Neuronal stem cell (in vitro differentiated cells): ENCODE results near the gene NOS1.

ENCODE experiments used
- DNase-seq: peaks from one replicate; pipeline ENCODE4 v3.0.0-alpha.2; 2013; ENCODE audit warnings: low spot score
- H2AFZ ChIP-seq: one replicate; pipeline ENCODE4 v1.6.1; 2013; ENCODE audit warnings: mild to moderate bottlenecking, low read length, inconsistent platforms
- H2AK5ac ChIP-seq: 2 replicates; pipeline ENCODE4 v1.6.1; 2013; ENCODE audit warnings: low read depth, mild to moderate bottlenecking, inconsistent platforms, low read length, moderate library complexity, mixed read lengths
- H2BK120ac ChIP-seq: 2 replicates; pipeline ENCODE4 v1.6.1; 2013; ENCODE audit warnings: low read depth, mild to moderate bottlenecking, inconsistent platforms, low read length, moderate library complexity, mixed read lengths
- H2BK12ac ChIP-seq: one replicate; pipeline ENCODE4 v1.6.1; 2013; ENCODE audit warnings: low read length, inconsistent platforms
- H2BK15ac ChIP-seq: 2 replicates; pipeline ENCODE4 v1.6.1; 2013; ENCODE audit warnings: mild to moderate bottlenecking, low read length, inconsistent platforms, mixed read lengths
- H2BK5ac ChIP-seq: one replicate; pipeline ENCODE4 v1.6.1; 2013; ENCODE audit warnings: inconsistent platforms, mild to moderate bottlenecking, low read length, moderate library complexity
- H3K14ac ChIP-seq: one replicate; pipeline ENCODE4 v1.6.1; 2013; ENCODE audit warnings: low read length, inconsistent platforms
- H3K18ac ChIP-seq: 2 replicates; pipeline ENCODE4 v1.6.1; 2013; ENCODE audit warnings: low read length, inconsistent platforms
- H3K23ac ChIP-seq: 2 replicates; pipeline ENCODE4 v1.6.1; 2013; ENCODE audit warnings: low read depth, mild to moderate bottlenecking, mixed read lengths, low read length, inconsistent platforms; ENCODE audit not compliant: poor library complexity
- H3K27ac ChIP-seq: replicated peaks from 3 replicates; pipeline ENCODE4 v1.5.1; 2013; ENCODE audit warnings: low read length, inconsistent platforms
- H3K27me3 ChIP-seq, 3 experiments: 2 replicates each; pipeline ENCODE4 v1.6.1; 2013; ENCODE audit warnings: low read length in 3 of 3, mild to moderate bottlenecking in 2 of 3, inconsistent platforms in 1 of 3, low read depth in 1 of 3, mixed read lengths in 1 of 3, moderate library complexity in 1 of 3; ENCODE audit not compliant: control insufficient read depth in 3 of 3, insufficient read depth in 3 of 3
- H3K36me3 ChIP-seq, 2 donors: replicated peaks in 1 of 2; 2 replicates each; pipeline ENCODE4 v1.6.1; 2013; ENCODE audit warnings: low read length in 2 of 2; ENCODE audit not compliant: control insufficient read depth in 2 of 2, insufficient read depth in 2 of 2
- H3K4ac ChIP-seq: 2 replicates; pipeline ENCODE4 v1.6.1; 2013; ENCODE audit warnings: inconsistent platforms, mild to moderate bottlenecking, low read length, moderate library complexity
- H3K4me1 ChIP-seq, 2 donors: 1 replicate in 1 of 2; 2 replicates in 1 of 2; pipeline ENCODE4 v1.6.1; 2013; ENCODE audit warnings: low read length in 2 of 2, low read depth in 1 of 2; ENCODE audit not compliant: control insufficient read depth in 2 of 2, insufficient read depth in 1 of 2
- H3K4me2 ChIP-seq: one replicate; pipeline ENCODE4 v1.6.1; 2013; ENCODE audit warnings: mild to moderate bottlenecking, low read length, inconsistent platforms; ENCODE audit not compliant: insufficient read depth, poor library complexity, severe bottlenecking
- H3K4me3 ChIP-seq, 2 donors: 2 replicates each; pipeline ENCODE4 v1.5.1; 2013; ENCODE audit warnings: low read length in 2 of 2, mild to moderate bottlenecking in 2 of 2, inconsistent platforms in 1 of 2, moderate library complexity in 1 of 2
- H3K79me1 ChIP-seq: one replicate; pipeline ENCODE4 v1.6.1; 2013; ENCODE audit warnings: low read depth, mild to moderate bottlenecking, inconsistent platforms, low read length, moderate library complexity
- H3K9ac ChIP-seq: one replicate; pipeline ENCODE4 v1.6.1; 2013; ENCODE audit warnings: mild to moderate bottlenecking, low read depth, low read length, inconsistent platforms; ENCODE audit not compliant: poor library complexity
- H3K9me3 ChIP-seq, 2 donors: replicated peaks in 1 of 2; 2 replicates each; pipeline versions ENCODE3 to v1.6.1; 2013; ENCODE audit warnings: low read length in 2 of 2, mild to moderate bottlenecking in 2 of 2, inconsistent platforms in 1 of 2, low read depth in 1 of 2, mixed read lengths in 1 of 2, moderate library complexity in 1 of 2; ENCODE audit not compliant: control insufficient read depth in 2 of 2, insufficient read depth in 1 of 2
- H4K8ac ChIP-seq: one replicate; pipeline ENCODE4 v1.6.1; 2013; ENCODE audit warnings: low read depth, mild to moderate bottlenecking, inconsistent platforms, low read length, moderate library complexity
- H4K91ac ChIP-seq: one replicate; pipeline ENCODE4 v1.6.1; 2013; ENCODE audit warnings: low read length, low read depth, mild to moderate bottlenecking, inconsistent platforms; ENCODE audit not compliant: poor library complexity
- WGBS, 2 donors: extraction: QIAGEN DNeasy Blood & Tissue Kit; methylation state at CpG; one replicate each; pipeline ENCODE4 v1.1.7; 2013; ENCODE audit warnings: missing lambda C conversion rate in 2 of 2, mixed read lengths in 1 of 2; ENCODE audit not compliant: insufficient read length in 2 of 2, insufficient replicate concordance in 1 of 2; ENCODE audit errors: extremely low coverage in 2 of 2; 5-methylcytosine and 5-hydroxymethylcytosine counted together

Gene NOS1

GRCh38 chr12:117214797-117215196 lies 146.6 kb downstream of the NOS1 start:
- Histone ChIP-seq H3K18ac (no peak overlapping the region), H3K23ac (no peak overlapping the region), H3K27me3 (peaks cover 0 to 15% (median 0%) of the 10 kb centered on the region in 3 experiments), H2BK120ac (no peak overlapping the region), H4K91ac (no peak overlapping the region), H3K27ac (no peak overlapping the region), H3K79me1 (no peaks in the 10 kb centered on the region), H3K4ac (no peak overlapping the region), H4K8ac (no peak overlapping the region), H3K14ac (no peak overlapping the region), H2AK5ac (no peak overlapping the region), H2BK5ac (no peak overlapping the region), H3K4me3 (no peak overlapping the region), H2BK12ac (no peak overlapping the region), H3K4me2 (no peak overlapping the region), H3K36me3 (no peaks in the 10 kb centered on the region), H3K9me3 (no peaks in the 10 kb centered on the region), H2AFZ (no peak overlapping the region), H3K4me1 (no peaks in the 10 kb centered on the region), H2BK15ac (no peak overlapping the region), H3K9ac (no peak overlapping the region)
- DNase-seq, result no peak
- WGBS, 2 donors, result no CpG with 5 or more reads among the region's 10 CpGs

DNA sequence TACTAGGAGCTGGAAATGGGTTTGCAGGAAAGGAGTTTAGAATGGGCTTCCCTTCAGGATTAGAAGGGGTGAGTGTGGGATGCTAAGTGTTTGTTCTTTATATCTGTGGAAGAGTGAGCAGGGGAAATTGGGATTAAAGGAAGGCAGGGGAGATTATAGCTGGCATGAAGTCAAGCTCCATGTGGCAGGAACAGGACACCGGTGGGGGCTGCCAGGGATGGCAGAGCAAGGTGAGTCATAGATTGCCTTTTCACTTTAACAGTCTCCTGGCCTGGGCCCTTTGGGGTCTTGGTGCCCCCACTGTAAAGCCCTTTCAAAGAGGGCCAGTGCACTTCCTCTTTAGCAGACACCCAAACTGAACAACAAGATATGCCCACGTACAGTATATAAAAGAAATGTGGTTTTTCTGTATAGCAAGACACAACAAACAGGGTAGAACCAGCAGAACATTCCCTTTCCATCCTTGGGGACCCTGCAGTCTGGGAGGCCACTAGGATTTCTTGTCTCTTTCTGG lies 148.1 kb downstream of the NOS1 start:
- no peak overlapping the region for H3K23ac ChIP-seq
- H2AK5ac ChIP-seq, result no peak overlapping the region
- H4K8ac ChIP-seq, result no peak overlapping the region
- DNase-seq, result no peak
- H4K91ac ChIP-seq, result no peak overlapping the region
- no CpG with 5 or more reads among the region's 2 CpGs for WGBS, 2 donors
- no peak overlapping the region for H2AFZ ChIP-seq
- no peak overlapping the region for H3K9ac ChIP-seq
- H3K9me3 ChIP-seq, result no peaks in the 10 kb centered on the region
- no peak overlapping the region for H2BK120ac ChIP-seq
- no peak overlapping the region for H3K4ac ChIP-seq
- H3K4me2 ChIP-seq, result no peak overlapping the region
- no peak overlapping the region for H3K14ac ChIP-seq
- no peak overlapping the region for H3K27ac ChIP-seq
- no peaks in the 10 kb centered on the region for H3K79me1 ChIP-seq
- H3K4me3 ChIP-seq, result no peak overlapping the region
- no peak overlapping the region for H2BK15ac ChIP-seq
- H3K27me3 ChIP-seq, result peaks cover 0 to 23% (median 0%) of the 10 kb centered on the region in 3 experiments
- H2BK5ac ChIP-seq, result no peak overlapping the region
- no peaks in the 10 kb centered on the region for H3K36me3 ChIP-seq
- no peak overlapping the region for H2BK12ac ChIP-seq
- no peak overlapping the region for H3K18ac ChIP-seq
- no peaks in the 10 kb centered on the region for H3K4me1 ChIP-seq

GRCh38 chr12:117212563-117213190 lies 148.7 kb downstream of the NOS1 start:
- H4K8ac ChIP-seq, result no peak overlapping the region
- peak; percentile 89 for DNase-seq

GRCh38 chr12:117210266-117210918 lies 151.0 kb downstream of the NOS1 start:
- Histone ChIP-seq H3K4me3 (no peak overlapping the region), H2AFZ (no peak overlapping the region), H2AK5ac (no peak overlapping the region), H3K27me3 (peaks cover 0 to 26% (median 0%) of the 10 kb centered on the region in 3 experiments), H3K27ac (no peak overlapping the region), H3K9ac (no peak overlapping the region), H3K36me3 (no peaks in the 10 kb centered on the region), H3K79me1 (no peaks in the 10 kb centered on the region), H3K14ac (no peak overlapping the region), H2BK12ac (no peak overlapping the region), H2BK5ac (no peak overlapping the region), H3K4ac (no peak overlapping the region), H3K4me2 (no peak overlapping the region), H3K4me1 (no peaks in the 10 kb centered on the region), H4K8ac (no peak overlapping the region), H3K23ac (no peak overlapping the region), H4K91ac (no peak overlapping the region), H3K9me3 (no peaks in the 10 kb centered on the region), H3K18ac (no peak overlapping the region), H2BK15ac (no peak overlapping the region), H2BK120ac (no peak overlapping the region)
- no CpG with 5 or more reads among the region's 6 CpGs for WGBS, 2 donors
- DNase-seq, result no peak

More at GRCh38 chr12:117212563-117213190, 148.7 kb downstream of the NOS1 start:
- no CpG with 5 or more reads among the region's 7 CpGs for WGBS, 2 donors
- Histone ChIP-seq H3K23ac (no peak overlapping the region), H2BK5ac (no peak overlapping the region), H2BK15ac (no peak overlapping the region), H4K91ac (no peak overlapping the region), H2BK120ac (no peak overlapping the region), H3K79me1 (no peaks in the 10 kb centered on the region), H3K14ac (no peak overlapping the region), H3K18ac (no peak overlapping the region), H3K4me1 (no peaks in the 10 kb centered on the region), H3K27me3 (peaks cover 0 to 26% (median 0%) of the 10 kb centered on the region in 3 experiments), H2AK5ac (no peak overlapping the region), H3K36me3 (no peaks in the 10 kb centered on the region), H3K27ac (no peak overlapping the region), H3K9ac (no peak overlapping the region), H3K4me3 (no peak overlapping the region), H3K4me2 (no peak overlapping the region), H2BK12ac (no peak overlapping the region), H3K9me3 (no peaks in the 10 kb centered on the region), H3K4ac (no peak overlapping the region), H2AFZ (no peak overlapping the region)
